ENCODE data around the gene ACAN.

- TF ChIP-seq CTCF (IDR thresholded peaks at IDR 0.05; ENCODE audit: low read depth, low read length) (no peak), MAX (IDR thresholded peaks at IDR 0.05; ENCODE audit: low read depth, low read length) (no peak)
Observed at GRCh38 chr15:88804257-88804656, 1.0 kb downstream of the ACAN start.
